PFSK-1 (cell line): ENCODE results near the gene FGD4.

Experiments used
- FOXP2 ChIP-seq: optimal IDR thresholded peaks from 2 replicates; pipeline ENCODE3; 2011; ENCODE audit warnings: borderline replicate concordance, control low read depth, inconsistent platforms; ENCODE audit not compliant: insufficient read depth; ENCODE audit errors: extremely low read length, extremely low read depth
- POLR2AphosphoS5 ChIP-seq: IDR thresholded peaks from 2 replicates; pipeline ENCODE4 v1.6.1; 2012; ENCODE audit warnings: low read depth, mild to moderate bottlenecking, control low read depth, low read length, moderate library complexity
- SIN3A ChIP-seq: IDR thresholded peaks from 2 replicates; pipeline ENCODE4 v1.6.1; 2012; ENCODE audit warnings: mild to moderate bottlenecking, low read length, moderate library complexity, borderline replicate concordance; ENCODE audit not compliant: insufficient read depth
- TAF1 ChIP-seq: IDR thresholded peaks from 2 replicates; pipeline ENCODE4 v1.6.1; 2012; ENCODE audit warnings: low read length, control low read depth, borderline replicate concordance; ENCODE audit not compliant: insufficient read depth
- TF ChIP-seq, protein P1 (sequence below), 2 experiments: IDR thresholded peaks; 2 replicates each; pipeline versions ENCODE4 v1.6.1 to v1.8.0; 2011 to 2012; ENCODE audit warnings: low read depth in 2 of 2, low read length in 2 of 2, control low read depth in 1 of 2, inconsistent platforms in 1 of 2, mild to moderate bottlenecking in 1 of 2, moderate library complexity in 1 of 2; ENCODE audit not compliant: insufficient read depth in 1 of 2

The FGD4 gene

GRCh38 chr12:32533971-32534590 is 134.7 kb downstream of the FGD4 start:
- TF ChIP-seq POLR2AphosphoS5, result no peak
- no peak for TF ChIP-seq TAF1
- TF ChIP-seq, protein P1, sequence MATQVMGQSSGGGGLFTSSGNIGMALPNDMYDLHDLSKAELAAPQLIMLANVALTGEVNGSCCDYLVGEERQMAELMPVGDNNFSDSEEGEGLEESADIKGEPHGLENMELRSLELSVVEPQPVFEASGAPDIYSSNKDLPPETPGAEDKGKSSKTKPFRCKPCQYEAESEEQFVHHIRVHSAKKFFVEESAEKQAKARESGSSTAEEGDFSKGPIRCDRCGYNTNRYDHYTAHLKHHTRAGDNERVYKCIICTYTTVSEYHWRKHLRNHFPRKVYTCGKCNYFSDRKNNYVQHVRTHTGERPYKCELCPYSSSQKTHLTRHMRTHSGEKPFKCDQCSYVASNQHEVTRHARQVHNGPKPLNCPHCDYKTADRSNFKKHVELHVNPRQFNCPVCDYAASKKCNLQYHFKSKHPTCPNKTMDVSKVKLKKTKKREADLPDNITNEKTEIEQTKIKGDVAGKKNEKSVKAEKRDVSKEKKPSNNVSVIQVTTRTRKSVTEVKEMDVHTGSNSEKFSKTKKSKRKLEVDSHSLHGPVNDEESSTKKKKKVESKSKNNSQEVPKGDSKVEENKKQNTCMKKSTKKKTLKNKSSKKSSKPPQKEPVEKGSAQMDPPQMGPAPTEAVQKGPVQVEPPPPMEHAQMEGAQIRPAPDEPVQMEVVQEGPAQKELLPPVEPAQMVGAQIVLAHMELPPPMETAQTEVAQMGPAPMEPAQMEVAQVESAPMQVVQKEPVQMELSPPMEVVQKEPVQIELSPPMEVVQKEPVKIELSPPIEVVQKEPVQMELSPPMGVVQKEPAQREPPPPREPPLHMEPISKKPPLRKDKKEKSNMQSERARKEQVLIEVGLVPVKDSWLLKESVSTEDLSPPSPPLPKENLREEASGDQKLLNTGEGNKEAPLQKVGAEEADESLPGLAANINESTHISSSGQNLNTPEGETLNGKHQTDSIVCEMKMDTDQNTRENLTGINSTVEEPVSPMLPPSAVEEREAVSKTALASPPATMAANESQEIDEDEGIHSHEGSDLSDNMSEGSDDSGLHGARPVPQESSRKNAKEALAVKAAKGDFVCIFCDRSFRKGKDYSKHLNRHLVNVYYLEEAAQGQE (IDR thresholded peaks at IDR 0.05; ENCODE audit: insufficient read depth in 1 of 2, low read depth in 2 of 2, low read length in 2 of 2), result no peak
- TF ChIP-seq SIN3A, result no peak
- no peak for TF ChIP-seq FOXP2

GRCh38 chr12:32534698-32535097 is 135.3 kb downstream of the FGD4 start:
- no peak for TF ChIP-seq POLR2AphosphoS5

- no peak for TF ChIP-seq SIN3A
- TF ChIP-seq POLR2AphosphoS5, result no peak
- TF ChIP-seq TAF1, result no peak
- TF ChIP-seq FOXP2, result no peak
- TF ChIP-seq, protein P1 (IDR thresholded peaks at IDR 0.05; ENCODE audit: insufficient read depth in 1 of 2, low read depth in 2 of 2, low read length in 2 of 2), result no peak
Measured at GRCh38 chr12:32535288-32535999, 136.1 kb downstream of the FGD4 start.

GRCh38 chr12:32536000-32536345 is 136.6 kb downstream of the FGD4 start:
- TF ChIP-seq, protein P1 (IDR thresholded peaks at IDR 0.05; ENCODE audit: insufficient read depth in 1 of 2, low read depth in 2 of 2, low read length in 2 of 2), result no peak
- TF ChIP-seq POLR2AphosphoS5, result no peak
- no peak for TF ChIP-seq TAF1
- no peak for TF ChIP-seq FOXP2
- no peak for TF ChIP-seq SIN3A

DNA sequence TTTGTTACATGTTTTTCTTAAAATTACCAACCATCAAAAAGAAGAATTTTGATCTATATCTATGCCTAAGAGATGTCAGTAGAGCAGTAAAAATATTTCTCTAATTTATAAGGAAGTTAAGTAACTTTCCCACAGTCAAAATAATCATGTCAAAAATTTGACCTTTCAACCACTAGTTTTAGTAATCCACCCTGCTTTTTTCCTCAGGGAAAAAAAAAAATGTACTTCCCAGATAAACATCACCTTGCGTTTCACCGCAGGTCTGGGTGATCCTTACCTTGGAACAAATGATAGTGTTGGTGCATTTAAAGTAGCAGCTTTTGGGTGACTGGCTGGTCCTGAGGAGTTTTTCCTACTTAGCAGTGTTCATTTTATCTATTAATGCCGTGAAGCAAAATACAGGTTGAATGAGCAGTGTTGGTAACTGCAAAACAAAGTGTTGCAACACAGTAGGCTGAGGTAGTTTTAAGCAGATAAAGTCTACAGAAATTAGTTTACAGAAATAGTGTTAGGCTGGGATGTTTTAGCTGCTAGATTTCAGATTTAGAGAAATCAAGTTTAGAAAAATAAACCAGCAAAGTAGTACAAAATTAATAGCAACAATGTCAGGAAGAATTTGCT is 142.5 kb downstream of the FGD4 start:
- TF ChIP-seq POLR2AphosphoS5, result no peak
- TF ChIP-seq FOXP2, result no peak
- TF ChIP-seq, protein P1 (IDR thresholded peaks at IDR 0.05; ENCODE audit: insufficient read depth in 1 of 2, low read depth in 2 of 2, low read length in 2 of 2), result no peak
- no peak for TF ChIP-seq TAF1
- TF ChIP-seq SIN3A, result no peak
